GM23338 (cell line): ENCODE measurements around the gene BEND4. TPM values are rescaled to one million over a fixed set of nuclear protein-coding genes. Genes with fewer than 3 reads are reported as not detected.
A peak's percentile ranks its signal among the peaks of the same experiment; 100 is the strongest.

Experiments used
- ATAC-seq: fragments of 200-7000 bp; cut with Tn5 transposase; 3 replicates; pipeline ENCODE4 v1.9.1; 2020
- DNase-seq: peaks from one replicate; pipeline ENCODE4 v3.0.0-alpha.2; 2015; ENCODE audit warnings: low spot score
- H2AFZ ChIP-seq: fragments of 200-600 bp; sonication (generic); 2 replicates; pipeline ENCODE4 v1.8.0; 2016; ENCODE audit warnings: antibody characterized with exemption, mild to moderate bottlenecking, moderate library complexity
- H3F3A ChIP-seq: fragments of 200-600 bp; sonication (generic); replicated peaks from 2 replicates; pipeline ENCODE4 v1.8.0; 2017; ENCODE audit warnings: antibody characterized with exemption, mixed run types, low read depth
- H3K27ac ChIP-seq: fragments of 200-600 bp; sonication (generic); 2 replicates; pipeline ENCODE4 v1.6.1; 2016; ENCODE audit warnings: low read depth
- H3K27me3 ChIP-seq: fragments of 200-600 bp; sonication (generic); 2 replicates; pipeline ENCODE4 v1.8.0; 2016; ENCODE audit warnings: mild to moderate bottlenecking, mixed run types, moderate library complexity; ENCODE audit not compliant: insufficient read depth
- H3K36me3 ChIP-seq: fragments of 200-600 bp; sonication (generic); 2 replicates; pipeline ENCODE4 v1.8.0; 2016; ENCODE audit warnings: mild to moderate bottlenecking; ENCODE audit not compliant: insufficient read depth
- H3K4me1 ChIP-seq: fragments of 200-600 bp; sonication (generic); 2 replicates; pipeline ENCODE4 v1.8.0; 2016; ENCODE audit warnings: mild to moderate bottlenecking, moderate library complexity; ENCODE audit not compliant: insufficient read depth
- H3K4me2 ChIP-seq: fragments of 200-600 bp; sonication (generic); 2 replicates; pipeline ENCODE4 v1.7.1; 2017; ENCODE audit warnings: mixed run types
- H3K4me3 ChIP-seq: fragments of 200-600 bp; sonication (generic); 2 replicates; pipeline ENCODE4 v1.6.1; 2016; ENCODE audit warnings: mixed run types
- H3K79me2 ChIP-seq: fragments of 200-600 bp; sonication (generic); replicated peaks from 2 replicates; pipeline ENCODE4 v1.8.0; 2017; ENCODE audit warnings: mild to moderate bottlenecking; ENCODE audit not compliant: insufficient read depth
- H3K9me2 ChIP-seq: fragments of 200-600 bp; sonication (generic); 2 replicates; pipeline ENCODE4 v1.8.0; 2017; ENCODE audit not compliant: insufficient read depth
- H4K20me1 ChIP-seq: fragments of 200-600 bp; sonication (generic); replicated peaks from 2 replicates; pipeline ENCODE4 v1.8.0; 2017; ENCODE audit warnings: mild to moderate bottlenecking; ENCODE audit not compliant: insufficient read depth
- H3K27ac Mint-ChIP-seq: 2 replicates; pipeline ENCODE4 v1.8.0; 2020; ENCODE audit warnings: inconsistent platforms, mild to moderate bottlenecking, moderate library complexity, mixed read lengths
- H3K27me3 Mint-ChIP-seq: 3 replicates; pipeline ENCODE4 v1.8.0; 2022; ENCODE audit warnings: low read depth, mild to moderate bottlenecking, moderate library complexity, mixed read lengths, inconsistent platforms; ENCODE audit not compliant: insufficient read depth, poor library complexity
- H3K36me3 Mint-ChIP-seq: 3 replicates; pipeline ENCODE4 v1.8.0; 2021; ENCODE audit warnings: low read depth, mild to moderate bottlenecking, inconsistent platforms, moderate library complexity, mixed read lengths
- H3K4me1 Mint-ChIP-seq: 3 replicates; pipeline ENCODE4 v1.8.0; 2020; ENCODE audit warnings: mild to moderate bottlenecking, inconsistent platforms, mixed read lengths
- H3K4me3 Mint-ChIP-seq: 3 replicates; pipeline ENCODE4 v1.8.0; 2021; ENCODE audit warnings: moderate library complexity, mild to moderate bottlenecking, inconsistent platforms, mixed read lengths
- H3K9me3 Mint-ChIP-seq: 3 replicates; pipeline ENCODE4 v1.8.0; 2020; ENCODE audit warnings: moderate library complexity, mild to moderate bottlenecking, inconsistent platforms, mixed read lengths
- EZH2phosphoT487 ChIP-seq: fragments of 200-600 bp; sonication (generic); IDR thresholded peaks from one replicate; pipeline ENCODE4 v1.8.1; 2018; ENCODE audit warnings: antibody characterized with exemption; ENCODE audit not compliant: unreplicated experiment
- STAT1 ChIP-seq: IDR thresholded peaks from one replicate; pipeline ENCODE4 v1.6.1; 2016; ENCODE audit warnings: antibody characterized with exemption; ENCODE audit not compliant: unreplicated experiment
- ZNF331 ChIP-seq: fragments of 250-450 bp; sonication (Bioruptor Pico); IDR thresholded peaks from 2 replicates; pipeline ENCODE4 v1.5.0; 2020; ENCODE audit warnings: low read depth, mild to moderate bottlenecking, moderate library complexity
- polyA plus RNA-seq: library from polyadenylated mRNA; unstranded; fragments of >200 nt; fragmentation: Nextera tagmentation; extraction: Ambion mirVana; gene quantifications from 2 replicates; pipeline ENCODE4 v1.2.1, GENCODE V29; 2016
- total RNA-seq: library from RNA; depleted of rRNA; stranded (reverse); fragments of >200 nt; shearing (Covaris generic); gene quantifications from 2 replicates; pipeline ENCODE4 v1.2.3, GENCODE V29; 2014
- TF ChIP-seq, protein P1 (sequence below), 2 experiments: fragments of 200-600 bp in 1 of 2; sonication (generic) in 1 of 2; conservative IDR thresholded peaks; 2 replicates each; pipeline versions ENCODE4 v1.5.1 to v1.6.1; 2016 to 2017; ENCODE audit warnings: antibody characterized with exemption in 2 of 2, low read depth in 2 of 2, mild to moderate bottlenecking in 2 of 2, moderate library complexity in 1 of 2
- TF ChIP-seq, protein P2 (sequence below): IDR thresholded peaks from one replicate; pipeline ENCODE4 v1.6.1; 2018; ENCODE audit warnings: antibody characterized with exemption; ENCODE audit not compliant: unreplicated experiment

The BEND4 gene
- total and polyA plus RNA-seq, 2 experiments from 2014 or later, result 13.5 to 60.2 TPM

GRCh38 chr4:42122237-42122636 is 30.2 kb downstream of the BEND4 start (continued):
- TF ChIP-seq, protein P1, sequence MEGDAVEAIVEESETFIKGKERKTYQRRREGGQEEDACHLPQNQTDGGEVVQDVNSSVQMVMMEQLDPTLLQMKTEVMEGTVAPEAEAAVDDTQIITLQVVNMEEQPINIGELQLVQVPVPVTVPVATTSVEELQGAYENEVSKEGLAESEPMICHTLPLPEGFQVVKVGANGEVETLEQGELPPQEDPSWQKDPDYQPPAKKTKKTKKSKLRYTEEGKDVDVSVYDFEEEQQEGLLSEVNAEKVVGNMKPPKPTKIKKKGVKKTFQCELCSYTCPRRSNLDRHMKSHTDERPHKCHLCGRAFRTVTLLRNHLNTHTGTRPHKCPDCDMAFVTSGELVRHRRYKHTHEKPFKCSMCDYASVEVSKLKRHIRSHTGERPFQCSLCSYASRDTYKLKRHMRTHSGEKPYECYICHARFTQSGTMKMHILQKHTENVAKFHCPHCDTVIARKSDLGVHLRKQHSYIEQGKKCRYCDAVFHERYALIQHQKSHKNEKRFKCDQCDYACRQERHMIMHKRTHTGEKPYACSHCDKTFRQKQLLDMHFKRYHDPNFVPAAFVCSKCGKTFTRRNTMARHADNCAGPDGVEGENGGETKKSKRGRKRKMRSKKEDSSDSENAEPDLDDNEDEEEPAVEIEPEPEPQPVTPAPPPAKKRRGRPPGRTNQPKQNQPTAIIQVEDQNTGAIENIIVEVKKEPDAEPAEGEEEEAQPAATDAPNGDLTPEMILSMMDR (conservative IDR thresholded peaks at IDR 0.05; ENCODE audit: low read depth in 2 of 2), result no peak

DNA sequence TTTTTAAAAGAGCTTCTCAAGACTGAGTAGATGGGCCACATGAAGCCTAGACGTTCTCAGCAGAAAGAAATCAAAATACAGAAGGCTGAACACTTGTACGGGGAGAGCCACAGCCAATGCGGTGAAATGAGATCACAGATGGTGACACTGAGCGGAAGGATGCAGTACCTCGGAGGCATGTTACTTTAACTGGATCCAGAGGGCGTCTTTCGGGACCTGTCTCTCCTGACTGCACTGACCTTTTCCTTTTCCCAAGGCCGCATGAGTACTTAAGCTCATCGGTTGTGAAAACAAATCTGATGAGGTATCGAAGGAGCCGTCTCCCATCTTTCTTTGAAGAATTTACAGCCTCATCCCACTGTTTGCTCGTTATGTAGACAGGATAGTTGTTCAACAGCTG is 32.6 kb downstream of the BEND4 start:
- peak; percentile 56 for DNase-seq
- H4K20me1 ChIP-seq, result peaks cover 4% of the 10 kb centered on the region; the same call in 1 of the 2 replicates
- H3K27me3 Mint-ChIP-seq, result no peaks in the 10 kb centered on the region
- peaks cover 15% of the 10 kb centered on the region for H3K4me1 ChIP-seq
- H3K27ac Mint-ChIP-seq, result peak overlapping the region; percentile 36; the same call in 1 of the 2 replicates
- H3K27ac ChIP-seq, result peak overlapping the region; percentile 3; the same call in 1 of the 2 replicates
- H3K36me3 ChIP-seq, result peaks cover 27% of the 10 kb centered on the region
- ATAC-seq, result peak; percentile 81
- no peaks in the 10 kb centered on the region for H3F3A ChIP-seq
- no peaks in the 10 kb centered on the region for H3K27me3 ChIP-seq
- no peak overlapping the region for H3K4me2 ChIP-seq
- H3K9me2 ChIP-seq, result no peaks in the 10 kb centered on the region
- no peaks in the 10 kb centered on the region for H3K9me3 Mint-ChIP-seq
- TF ChIP-seq, protein P1 (conservative IDR thresholded peaks at IDR 0.05; ENCODE audit: low read depth in 2 of 2), result peak in 1 of 2 experiments; percentile 20; a peak in 1 of 4 replicates
- TF ChIP-seq EZH2phosphoT487, result no peak
- no peak for TF ChIP-seq ZNF331 (CRISPR knock-in tag)
- no peak for TF ChIP-seq STAT1
- TF ChIP-seq, protein P2, sequence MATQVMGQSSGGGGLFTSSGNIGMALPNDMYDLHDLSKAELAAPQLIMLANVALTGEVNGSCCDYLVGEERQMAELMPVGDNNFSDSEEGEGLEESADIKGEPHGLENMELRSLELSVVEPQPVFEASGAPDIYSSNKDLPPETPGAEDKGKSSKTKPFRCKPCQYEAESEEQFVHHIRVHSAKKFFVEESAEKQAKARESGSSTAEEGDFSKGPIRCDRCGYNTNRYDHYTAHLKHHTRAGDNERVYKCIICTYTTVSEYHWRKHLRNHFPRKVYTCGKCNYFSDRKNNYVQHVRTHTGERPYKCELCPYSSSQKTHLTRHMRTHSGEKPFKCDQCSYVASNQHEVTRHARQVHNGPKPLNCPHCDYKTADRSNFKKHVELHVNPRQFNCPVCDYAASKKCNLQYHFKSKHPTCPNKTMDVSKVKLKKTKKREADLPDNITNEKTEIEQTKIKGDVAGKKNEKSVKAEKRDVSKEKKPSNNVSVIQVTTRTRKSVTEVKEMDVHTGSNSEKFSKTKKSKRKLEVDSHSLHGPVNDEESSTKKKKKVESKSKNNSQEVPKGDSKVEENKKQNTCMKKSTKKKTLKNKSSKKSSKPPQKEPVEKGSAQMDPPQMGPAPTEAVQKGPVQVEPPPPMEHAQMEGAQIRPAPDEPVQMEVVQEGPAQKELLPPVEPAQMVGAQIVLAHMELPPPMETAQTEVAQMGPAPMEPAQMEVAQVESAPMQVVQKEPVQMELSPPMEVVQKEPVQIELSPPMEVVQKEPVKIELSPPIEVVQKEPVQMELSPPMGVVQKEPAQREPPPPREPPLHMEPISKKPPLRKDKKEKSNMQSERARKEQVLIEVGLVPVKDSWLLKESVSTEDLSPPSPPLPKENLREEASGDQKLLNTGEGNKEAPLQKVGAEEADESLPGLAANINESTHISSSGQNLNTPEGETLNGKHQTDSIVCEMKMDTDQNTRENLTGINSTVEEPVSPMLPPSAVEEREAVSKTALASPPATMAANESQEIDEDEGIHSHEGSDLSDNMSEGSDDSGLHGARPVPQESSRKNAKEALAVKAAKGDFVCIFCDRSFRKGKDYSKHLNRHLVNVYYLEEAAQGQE, result no peak
- H2AFZ ChIP-seq, result no peak overlapping the region
- H3K36me3 Mint-ChIP-seq, result peaks cover 50% of the 10 kb centered on the region
- no peak overlapping the region for H3K4me3 ChIP-seq
- no peak overlapping the region for H3K4me3 Mint-ChIP-seq
- H3K4me1 Mint-ChIP-seq, result peaks cover 23% of the 10 kb centered on the region
- no peaks in the 10 kb centered on the region; the same call in 1 of the 2 replicates for H3K79me2 ChIP-seq
